CD14-positive monocyte (primary cell): Measurements from ENCODE around the gene ZNF511. TPM values are rescaled to one million over a fixed set of nuclear protein-coding genes. Genes with fewer than 3 reads are reported as not detected.

ENCODE experiments used
- DNase-seq, 3 donors: peaks; one replicate each; pipeline ENCODE4 v3.0.0-alpha.2; 2011 to 2022
- H2AFZ ChIP-seq: 2 replicates; pipeline ENCODE4 v1.6.0; 2012; ENCODE audit warnings: mild to moderate bottlenecking, low read depth, low read length, inconsistent platforms; ENCODE audit not compliant: insufficient read depth, poor library complexity, severe bottlenecking
- H3K27ac ChIP-seq, 2 donors: 1 replicate in 1 of 2; 2 replicates in 1 of 2; pipeline ENCODE4 v1.5.1; 2012 to 2013; ENCODE audit warnings: low read length in 2 of 2, control low read depth in 1 of 2, inconsistent platforms in 1 of 2, low read depth in 1 of 2, mild to moderate bottlenecking in 1 of 2
- H3K27me3 ChIP-seq, 2 donors: one replicate each; pipeline versions ENCODE4 v1.6.0 to v1.6.1; 2011 to 2013; ENCODE audit warnings: low read length in 2 of 2; ENCODE audit not compliant: control insufficient read depth in 2 of 2, insufficient read depth in 2 of 2
- H3K36me3 ChIP-seq, 2 donors: replicated peaks in 1 of 2; 1 replicate in 1 of 2; 2 replicates in 1 of 2; pipeline versions ENCODE4 v1.5.1 to v1.6.1; 2012 to 2013; ENCODE audit warnings: low read length in 2 of 2, control low read depth in 1 of 2, inconsistent platforms in 1 of 2, mild to moderate bottlenecking in 1 of 2; ENCODE audit not compliant: insufficient read depth in 2 of 2, control insufficient read depth in 1 of 2
- H3K4me1 ChIP-seq, 2 donors: 1 replicate in 1 of 2; 2 replicates in 1 of 2; pipeline versions ENCODE4 v1.5.1 to v1.6.1; 2012 to 2013; ENCODE audit warnings: low read length in 2 of 2, control low read depth in 1 of 2, inconsistent platforms in 1 of 2, mild to moderate bottlenecking in 1 of 2, moderate library complexity in 1 of 2; ENCODE audit not compliant: insufficient read depth in 2 of 2, control insufficient read depth in 1 of 2
- H3K4me2 ChIP-seq: replicated peaks from 2 replicates; pipeline ENCODE3; 2012; ENCODE audit warnings: low read length, moderate library complexity, mild to moderate bottlenecking; ENCODE audit not compliant: poor library complexity, severe bottlenecking; ENCODE audit errors: extremely low read depth
- H3K4me3 ChIP-seq, 3 experiments: fragments of 200-600 bp in 1 of 3; sonication (generic) in 1 of 3; replicated peaks in 1 of 3; 1 replicate in 2 of 3; 2 replicates in 1 of 3; pipeline ENCODE4 v1.5.1; 2011 to 2013; ENCODE audit warnings: low read length in 3 of 3, mild to moderate bottlenecking in 3 of 3, control low read depth in 2 of 3, low read depth in 2 of 3, inconsistent platforms in 1 of 3, moderate library complexity in 1 of 3
- H3K79me2 ChIP-seq: 2 replicates; pipeline ENCODE4 v1.6.0; 2012; ENCODE audit warnings: mild to moderate bottlenecking, control low read depth, inconsistent platforms, low read length, moderate library complexity; ENCODE audit not compliant: insufficient read depth
- H3K9ac ChIP-seq: 2 replicates; pipeline ENCODE4 v1.6.0; 2017; ENCODE audit warnings: low read length, mild to moderate bottlenecking; ENCODE audit not compliant: insufficient read depth, poor library complexity, severe bottlenecking
- H3K9me3 ChIP-seq, 2 donors: replicated peaks in 1 of 2; 1 replicate in 1 of 2; 2 replicates in 1 of 2; pipeline versions ENCODE4 v1.5.1 to v1.6.1; 2012 to 2013; ENCODE audit warnings: low read length in 2 of 2, control low read depth in 1 of 2; ENCODE audit not compliant: control insufficient read depth in 1 of 2, insufficient read depth in 1 of 2
- H4K20me1 ChIP-seq: 2 replicates; pipeline ENCODE4 v1.6.0; 2012; ENCODE audit warnings: mild to moderate bottlenecking, low read length, control low read depth, moderate library complexity; ENCODE audit not compliant: insufficient read depth
- H3K27ac Mint-ChIP-seq, 7 donors: one replicate each; pipeline ENCODE4 v1.8.0; 2020; ENCODE audit warnings: mild to moderate bottlenecking in 7 of 7, mixed read lengths in 7 of 7, moderate library complexity in 6 of 7, inconsistent platforms in 2 of 7
- H3K27me3 Mint-ChIP-seq, 3 donors: one replicate each; pipeline ENCODE4 v1.8.0; 2021 to 2022; ENCODE audit warnings: low read depth in 3 of 3, mild to moderate bottlenecking in 3 of 3, mixed read lengths in 3 of 3, moderate library complexity in 3 of 3, inconsistent platforms in 1 of 3
- H3K36me3 Mint-ChIP-seq, 2 donors: one replicate each; pipeline ENCODE4 v1.8.0; 2020; ENCODE audit warnings: mixed read lengths in 2 of 2, inconsistent platforms in 1 of 2, mild to moderate bottlenecking in 1 of 2
- H3K4me1 Mint-ChIP-seq: one replicate; pipeline ENCODE4 v1.8.0; 2020; ENCODE audit warnings: mild to moderate bottlenecking, mixed read lengths
- H3K4me3 Mint-ChIP-seq, 2 donors: one replicate each; pipeline ENCODE4 v1.8.0; 2020; ENCODE audit warnings: mild to moderate bottlenecking in 2 of 2, mixed read lengths in 2 of 2, moderate library complexity in 1 of 2
- H3K9me3 Mint-ChIP-seq, 7 donors: one replicate each; pipeline ENCODE4 v1.8.0; 2020 to 2022; ENCODE audit warnings: mixed read lengths in 7 of 7, mild to moderate bottlenecking in 6 of 7, moderate library complexity in 6 of 7, inconsistent platforms in 2 of 7
- WGBS: methylation state at CpG from one replicate; pipeline ENCODE4 v1.1.5; 2013; ENCODE audit warnings: missing lambda C conversion rate; ENCODE audit not compliant: insufficient coverage; 5-methylcytosine and 5-hydroxymethylcytosine counted together
- intact Hi-C, 2 donors: fragments of 100-400 bp; cut with micrococcal nuclease; formaldehyde crosslinking; loops; one replicate each; pipeline versions ENCODE4 v1.15.0 to v1.15.1; 2023
- polyA plus RNA-seq, 3 donors: library from polyadenylated mRNA; depleted of rRNA in 1 of 3; unstranded in 2 of 3; stranded (reverse) in 1 of 3; fragments of 300-500 nt in 2 of 3; fragments of >200 nt in 1 of 3; fragmentation: Illumina TruSeq in 2 of 3; gene quantifications; 1 replicate in 2 of 3; 2 replicates in 1 of 3; pipeline ENCODE4 v1.2.3, GENCODE V29; 2012 to 2021
- TF ChIP-seq, protein P1 (sequence below): fragments of 200-600 bp; IDR thresholded peaks from one replicate; pipeline ENCODE4 v1.8.0; 2022; ENCODE audit warnings: antibody characterized with exemption, mild to moderate bottlenecking

The ZNF511 gene
- polyA plus RNA-seq, 3 donors: 30.3 to 118 (median 84.7) TPM

DNA sequence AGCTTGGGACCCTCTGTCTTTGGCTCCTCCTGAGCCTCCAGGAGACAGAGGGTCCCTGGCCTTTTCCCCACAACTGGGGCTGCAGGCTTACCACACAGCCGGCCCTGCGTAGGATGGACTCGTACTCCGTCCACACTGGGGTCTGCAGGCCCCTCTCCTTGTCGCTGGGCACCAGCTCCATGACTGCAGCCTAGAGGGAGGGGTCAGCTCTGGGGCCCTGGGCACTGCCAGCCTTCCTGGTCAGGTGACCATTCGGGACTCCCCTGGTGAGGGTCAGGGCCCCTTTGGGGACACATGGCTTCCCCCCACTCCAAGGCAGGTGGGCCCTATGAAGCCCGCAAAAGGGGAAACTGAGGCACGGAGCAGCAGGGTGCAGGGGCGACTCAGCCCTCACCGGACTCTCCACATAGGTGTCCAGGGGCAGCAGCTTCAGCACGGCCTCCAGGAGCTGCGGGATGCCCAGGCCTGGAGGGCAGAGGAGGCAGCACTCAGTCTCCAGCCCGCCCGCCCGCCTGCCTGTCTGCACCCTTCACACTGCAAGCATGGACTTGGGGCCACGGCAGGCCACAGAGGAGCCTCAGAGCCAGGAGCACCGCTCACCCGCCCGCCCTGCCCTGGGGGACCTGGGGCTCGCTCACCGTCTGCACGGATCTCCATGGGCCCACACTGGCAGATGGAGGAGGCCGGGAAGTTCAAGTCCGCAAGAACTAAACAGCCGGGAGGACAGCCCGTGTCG lies 48.0 kb downstream of the ZNF511 start:
- Histone ChIP-seq H3K9ac (peak overlapping the region; percentile 78), H3K27me3 (no peaks in the 10 kb centered on the region), H2AFZ (peak overlapping the region; percentile 83), H3K4me2 (peak overlapping the region; percentile 92), H3K27ac (no peak overlapping the region), H4K20me1 (peaks cover 30% of the 10 kb centered on the region), H3K79me2 (peaks cover 3% of the 10 kb centered on the region), H3K4me3 (peak overlapping the region; percentile 63 to 77 (median 69)), H3K4me1 (peaks cover 11 to 20% of the 10 kb centered on the region in 2 donors), H3K36me3 (peaks cover under 1 to 8% of the 10 kb centered on the region in 2 donors), H3K9me3 (no peaks in the 10 kb centered on the region)
- Mint-ChIP-seq H3K4me3 (peak overlapping the region; percentile 77 to 87), H3K9me3 (peaks cover 0 to 1% (median 0%) of the 10 kb centered on the region in 7 donors), H3K36me3 (peaks cover 6 to 8% of the 10 kb centered on the region in 2 donors), H3K27ac (peak overlapping the region in 1 of 7 donors; percentile 50), H3K27me3 (peaks cover 0 to 8% (median 0%) of the 10 kb centered on the region in 3 donors), H3K4me1 (peaks cover 12% of the 10 kb centered on the region)
- DNase-seq: no peak
- intact Hi-C loops: no loop called here
- WGBS: 59% methylated on average over 25 of the region's 27 CpGs
- TF ChIP-seq, protein P1, sequence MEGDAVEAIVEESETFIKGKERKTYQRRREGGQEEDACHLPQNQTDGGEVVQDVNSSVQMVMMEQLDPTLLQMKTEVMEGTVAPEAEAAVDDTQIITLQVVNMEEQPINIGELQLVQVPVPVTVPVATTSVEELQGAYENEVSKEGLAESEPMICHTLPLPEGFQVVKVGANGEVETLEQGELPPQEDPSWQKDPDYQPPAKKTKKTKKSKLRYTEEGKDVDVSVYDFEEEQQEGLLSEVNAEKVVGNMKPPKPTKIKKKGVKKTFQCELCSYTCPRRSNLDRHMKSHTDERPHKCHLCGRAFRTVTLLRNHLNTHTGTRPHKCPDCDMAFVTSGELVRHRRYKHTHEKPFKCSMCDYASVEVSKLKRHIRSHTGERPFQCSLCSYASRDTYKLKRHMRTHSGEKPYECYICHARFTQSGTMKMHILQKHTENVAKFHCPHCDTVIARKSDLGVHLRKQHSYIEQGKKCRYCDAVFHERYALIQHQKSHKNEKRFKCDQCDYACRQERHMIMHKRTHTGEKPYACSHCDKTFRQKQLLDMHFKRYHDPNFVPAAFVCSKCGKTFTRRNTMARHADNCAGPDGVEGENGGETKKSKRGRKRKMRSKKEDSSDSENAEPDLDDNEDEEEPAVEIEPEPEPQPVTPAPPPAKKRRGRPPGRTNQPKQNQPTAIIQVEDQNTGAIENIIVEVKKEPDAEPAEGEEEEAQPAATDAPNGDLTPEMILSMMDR: no peak

DNA sequence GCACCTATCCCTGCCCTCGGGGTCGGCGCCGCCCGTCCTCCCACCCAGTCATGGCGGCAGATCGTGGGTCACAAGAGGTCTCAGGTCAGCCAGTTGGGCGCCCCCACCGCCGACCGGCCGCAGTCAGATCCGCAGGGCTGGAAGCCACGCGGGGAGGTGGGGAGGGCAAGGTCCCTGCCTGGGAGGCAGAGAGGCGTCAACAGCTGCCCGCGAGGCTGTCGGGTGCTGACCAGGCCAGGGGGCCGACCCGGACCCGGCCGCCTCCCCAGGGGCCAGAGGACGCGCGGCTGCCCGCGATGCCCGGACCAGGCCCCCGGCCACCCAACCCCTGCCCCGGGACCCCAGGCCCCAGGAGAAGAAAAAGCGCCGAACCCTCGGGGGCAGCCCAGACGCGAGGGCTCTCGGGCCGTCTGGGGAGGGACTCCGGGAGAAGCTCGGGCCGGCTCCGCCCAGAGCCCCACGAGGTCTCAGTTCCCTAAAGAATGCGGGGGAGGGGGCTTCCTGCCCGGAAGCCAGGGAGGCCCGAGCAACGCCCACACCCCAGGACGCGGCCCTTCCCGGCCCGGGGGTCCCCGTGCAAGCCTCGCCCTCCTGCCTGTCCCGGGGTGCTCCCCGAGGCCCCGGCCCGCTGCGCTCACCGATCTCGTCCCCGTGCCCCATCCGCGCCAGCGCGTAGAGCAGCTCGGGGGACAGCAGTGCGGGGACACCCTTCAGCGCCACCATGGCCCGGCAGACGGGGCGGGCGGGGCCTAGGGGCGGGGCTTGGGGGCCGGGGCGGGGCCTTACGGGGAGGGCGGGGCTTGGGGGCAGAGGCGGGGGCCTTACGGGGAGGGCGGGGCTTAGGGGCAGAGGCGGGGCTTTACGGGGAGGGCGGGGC lies 48.8 kb downstream of the ZNF511 start, which contains the start of gene FUOM:
FUOM (minus strand) TSS at position 735 of the 877 bp plus-strand sequence; CDS start at position 723, 12 bp downstream.
- Histone ChIP-seq H3K27ac (peak within 1 kb of the TSS in 1 of 2 donors; percentile 62), H3K27me3 (no peaks in the 10 kb centered on the region), H3K36me3 (peaks cover 8 to 17% of the 10 kb centered on the region in 2 donors), H3K9ac (peak within 1 kb of the TSS; percentile 78), H4K20me1 (peaks cover 30% of the 10 kb centered on the region), H3K79me2 (peaks cover 3% of the 10 kb centered on the region), H3K9me3 (no peaks in the 10 kb centered on the region), H2AFZ (peak within 1 kb of the TSS; percentile 83), H3K4me3 (peak within 1 kb of the TSS; percentile 63 to 77 (median 69)), H3K4me1 (peaks cover 11 to 20% of the 10 kb centered on the region in 2 donors), H3K4me2 (peak within 1 kb of the TSS; percentile 92)
- TF ChIP-seq, protein P1: no peak
- peaks cover 12% of the 10 kb centered on the region for H3K4me1 Mint-ChIP-seq
- peak within 1 kb of the TSS in 3 of 7 donors; percentile 50 to 57 (median 50) for H3K27ac Mint-ChIP-seq
- H3K4me3 Mint-ChIP-seq: peak within 1 kb of the TSS; percentile 77 to 87
- H3K27me3 Mint-ChIP-seq: peaks cover 0 to 6% (median 0%) of the 10 kb centered on the region in 3 donors
- DNase-seq: peak; percentile 68 to 77 (median 70)
- WGBS: under 1% methylated on average over 61 of the region's 83 CpGs
- intact Hi-C loops: no loop called here
- peaks cover 0 to 1% (median 0%) of the 10 kb centered on the region in 7 donors for H3K9me3 Mint-ChIP-seq
- H3K36me3 Mint-ChIP-seq: peaks cover 13 to 16% of the 10 kb centered on the region in 2 donors
